ENCODE data around the gene KLHL17.

- TF ChIP-seq EZH2 (IDR thresholded peaks at IDR 0.05) (no peak), POLR2AphosphoS5 (IDR thresholded peaks at IDR 0.05; ENCODE audit: borderline replicate concordance, low read depth, low read length) (no peak), FOXP2 (optimal IDR thresholded peaks at IDR 0.05; ENCODE audit: control extremely low read depth, extremely low read length, insufficient read depth) (no peak)
Observed at GRCh38 chr1:942411-942821, 18.0 kb upstream of the KLHL17 start.
